Epithelial cell of proximal tubule (primary cell): Measurements from ENCODE around the gene OST4. TPM values are rescaled to one million over a fixed set of nuclear protein-coding genes. Genes with fewer than 3 reads are reported as not detected.
"Not testable (repeated sequence)": the region's sequence is repeated elsewhere in the genome, so short reads cannot be mapped to it uniquely, and the experiment has no call there.

ENCODE experiments used
- DNase-seq: peaks from one replicate; pipeline ENCODE4 v3.0.0-alpha.2; 2011; ENCODE audit warnings: low read depth
- H3K4me3 ChIP-seq: 2 replicates; pipeline ENCODE4 v1.5.1; 2011; ENCODE audit warnings: low read depth, mild to moderate bottlenecking, low read length
- CTCF ChIP-seq: conservative IDR thresholded peaks from 2 replicates; pipeline ENCODE4 v1.5.1; 2012; ENCODE audit warnings: low read depth, mild to moderate bottlenecking, low read length
- total RNA-seq: library from RNA; depleted of rRNA; stranded (reverse); fragments of >200 nt; gene quantifications from 2 replicates; pipeline ENCODE4 v1.2.3, GENCODE V29; 2015

The OST4 gene
- total RNA-seq = 283 and 454 TPM in 2 replicates

- TF ChIP-seq CTCF = peak; percentile 6
- DNase-seq = no peak
- H3K4me3 ChIP-seq = peak within 1 kb of the TSS; percentile 100
These were observed at the start of gene OST4 for GRCh38 chr2:27071277-27071989. TSS of gene OST4 (minus strand) at chr2:27071654.

- not testable (repeated sequence) for DNase-seq
- peak overlapping the region; percentile 39 for H3K4me3 ChIP-seq
These were observed 47.8 kb upstream of the OST4 start for GRCh38 chr2:27119330-27119670.

- DNase-seq = no peak
- no peak for TF ChIP-seq CTCF
- peak within 1 kb of the TSS; percentile 49 for H3K4me3 ChIP-seq
These were observed 47.3 kb upstream of the OST4 start, which contains the start of gene CGREF1 for GRCh38 chr2:27118525-27119329. TSS of gene CGREF1 (minus strand) at chr2:27119128. CDS start at chr2:27104366, 14,762 bp downstream.

- peak overlapping the region; percentile 49 for H3K4me3 ChIP-seq
These were observed 46.6 kb upstream of the OST4 start for GRCh38 chr2:27117995-27118524.

GRCh38 chr2:27115519-27115918 is 44.1 kb upstream of the OST4 start:
- no peak for DNase-seq
- TF ChIP-seq CTCF = no peak
- no peak overlapping the region for H3K4me3 ChIP-seq

More at GRCh38 chr2:27117995-27118524, 46.6 kb upstream of the OST4 start:
- DNase-seq = no peak
- TF ChIP-seq CTCF = no peak

GRCh38 chr2:27111392-27112078 is 40.1 kb upstream of the OST4 start:
- not testable (repeated sequence) for H3K4me3 ChIP-seq, DNase-seq

GRCh38 chr2:27110603-27111352 is 39.3 kb upstream of the OST4 start:
- not testable (repeated sequence) for DNase-seq, H3K4me3 ChIP-seq

GRCh38 chr2:27109083-27109482 is 37.6 kb upstream of the OST4 start:
- no peak for TF ChIP-seq CTCF
- DNase-seq = no peak
- no peak overlapping the region for H3K4me3 ChIP-seq
